ENCODE results near the gene ZNF835.
"Not testable (repeated sequence)": the region's sequence is repeated elsewhere in the genome, so short reads cannot be mapped to it uniquely, and the experiment has no call there.

The ZNF835 gene

DNA sequence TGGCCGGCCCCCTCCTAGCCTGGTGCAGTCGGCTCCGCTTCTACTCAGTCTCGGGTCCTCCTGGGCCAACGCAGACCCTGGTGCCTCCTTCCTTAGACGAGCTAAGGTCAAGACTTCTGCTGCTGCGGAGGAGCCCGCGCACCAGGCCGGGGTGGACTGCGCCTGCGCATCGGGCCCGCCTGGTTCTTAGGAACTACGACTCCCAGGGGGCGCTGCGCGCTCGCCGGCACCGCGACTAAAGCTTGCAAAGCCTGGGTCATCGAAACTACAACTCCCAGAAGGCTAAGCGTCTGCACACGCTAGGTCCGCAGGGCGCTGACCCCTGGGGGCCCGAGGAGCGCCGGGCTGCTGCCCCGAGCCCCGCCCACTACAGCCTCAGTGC, at the start of gene ZNF835:
ZNF835 (minus strand) TSS at position 145 of the 382 bp plus-strand sequence. CDS start 6,559 bp downstream, outside the sequence.
- peak; percentile 97 for DNase-seq

DNA sequence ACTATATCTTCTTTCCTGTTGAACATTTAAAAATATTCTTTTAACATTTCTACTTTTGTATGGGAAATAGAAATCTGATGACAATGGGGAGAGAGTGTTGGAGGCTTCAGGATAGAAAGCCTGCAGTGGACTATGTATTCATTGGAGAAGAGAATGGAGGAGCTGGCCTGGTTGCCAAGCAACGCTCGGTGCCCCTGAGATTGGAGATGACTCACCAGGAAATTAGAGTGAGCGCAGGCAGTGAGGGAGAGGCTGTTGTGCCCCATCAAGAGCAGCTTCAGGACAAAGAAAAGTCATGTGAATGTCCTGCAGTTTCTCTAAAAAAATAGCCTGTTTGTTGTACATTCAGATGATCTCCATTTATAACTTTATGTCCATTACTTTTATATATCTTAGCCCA, 48.7 kb upstream of the ZNF835 start:
- DNase-seq, result peak; percentile 75

DNA sequence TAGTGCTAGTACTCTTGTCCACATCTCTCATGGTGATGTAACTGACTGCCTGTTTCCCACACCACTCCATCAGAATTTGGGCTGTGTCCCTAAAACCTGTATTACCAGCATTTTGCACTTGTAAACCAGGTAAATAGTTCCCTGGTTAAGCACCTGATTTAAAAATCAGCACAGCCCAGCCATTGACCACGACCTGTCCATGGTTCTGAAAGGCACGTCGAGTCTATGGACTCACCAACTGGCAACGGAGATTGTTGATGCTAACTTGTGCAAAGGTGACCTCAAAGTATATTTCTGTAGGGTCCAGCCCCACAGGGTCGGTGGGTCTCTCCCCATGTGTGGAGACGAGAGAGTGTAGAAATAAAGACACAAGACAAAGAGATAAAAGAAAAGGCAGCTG, 46.7 kb upstream of the ZNF835 start:
- DNase-seq, result no peak

DNA sequence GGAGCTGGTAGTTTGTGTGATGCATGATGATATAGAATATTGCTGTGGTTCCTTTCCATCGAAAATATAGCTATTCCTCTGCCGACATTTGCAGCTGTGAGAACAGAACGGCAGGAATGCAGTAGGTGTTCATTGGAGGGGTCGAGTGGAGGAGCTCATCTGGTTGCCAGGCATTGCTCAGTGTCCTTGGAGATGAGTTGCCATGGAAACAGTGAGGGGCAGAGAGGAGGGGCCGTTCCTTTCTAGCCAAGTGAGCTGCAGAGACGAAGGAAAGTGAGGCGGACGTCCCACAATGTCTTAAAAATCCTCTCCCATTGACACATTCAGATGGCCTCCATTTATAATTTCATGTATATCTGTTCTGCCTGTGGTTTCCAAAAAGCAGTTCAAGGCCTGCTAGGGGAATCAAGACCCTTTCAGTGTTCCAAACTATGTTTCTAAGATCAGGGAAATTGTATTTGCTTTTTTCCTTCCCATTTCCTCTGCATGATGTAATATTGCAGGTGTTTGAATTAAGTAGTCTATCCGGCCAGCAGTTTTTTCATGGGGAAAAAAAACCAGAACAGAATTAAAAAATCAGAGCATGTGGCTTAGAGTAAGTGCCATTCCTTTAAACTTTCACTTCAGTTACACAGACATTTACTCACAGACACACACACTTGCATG, 41.2 kb upstream of the ZNF835 start:
- DNase-seq, result peak; percentile 75

DNA sequence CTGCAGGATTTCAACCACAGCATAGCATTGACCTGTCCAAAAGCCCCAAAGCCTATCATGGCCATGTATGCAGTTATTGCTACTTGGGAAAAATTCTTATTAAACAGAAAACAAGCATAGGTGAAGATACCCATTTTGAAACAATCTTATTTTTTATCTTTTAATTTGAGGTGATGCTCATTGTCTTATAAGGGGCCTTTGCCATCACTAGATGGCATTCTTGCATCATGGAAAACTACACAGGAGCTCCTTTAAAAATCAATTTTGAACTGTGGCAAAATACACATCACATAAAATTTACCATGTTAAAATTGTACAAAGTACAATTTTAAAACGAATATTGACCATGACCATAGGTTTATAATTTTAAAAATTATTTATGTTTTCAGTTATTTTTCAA, 38.9 kb upstream of the ZNF835 start:
- DNase-seq, result no peak

DNA sequence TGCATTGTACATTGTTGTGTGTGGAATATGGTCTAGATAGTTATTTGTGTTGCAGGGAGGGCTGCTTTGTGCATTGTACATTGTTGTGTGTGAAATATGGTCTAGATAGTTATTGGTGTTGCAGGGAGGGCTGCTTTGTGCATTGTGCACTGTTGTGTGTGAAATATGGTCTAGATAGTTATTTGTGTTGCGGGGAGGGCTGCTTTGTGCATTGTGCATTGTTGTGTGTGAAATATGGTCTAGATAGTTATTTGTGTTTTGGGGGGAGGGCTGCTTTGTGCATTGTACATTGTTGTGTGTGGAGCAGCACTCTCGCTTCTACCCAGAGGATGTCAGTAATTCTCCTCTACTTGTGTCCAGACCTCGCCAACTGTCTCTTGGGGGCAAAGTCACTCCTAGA, 36.3 kb upstream of the ZNF835 start:
- no peak for DNase-seq

DNA sequence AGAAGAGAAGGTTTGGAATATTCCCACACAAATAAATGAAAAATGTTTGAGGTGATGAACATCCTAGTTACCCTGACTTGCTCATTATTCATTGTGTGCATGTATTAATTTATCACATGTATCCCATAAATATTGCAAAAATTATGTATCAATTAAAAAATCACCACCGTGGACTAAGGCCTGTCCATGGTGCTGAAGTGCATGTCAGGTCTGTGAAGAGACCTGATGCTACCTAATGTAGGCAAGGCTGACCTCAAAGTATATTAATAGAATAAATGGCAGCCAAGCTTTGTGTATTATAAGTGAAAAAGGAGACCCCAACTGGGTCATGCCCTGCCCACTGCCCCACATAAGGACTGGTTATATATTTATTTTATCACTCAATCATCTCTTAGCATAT, 34.4 kb upstream of the ZNF835 start:
- no peak for DNase-seq

DNA sequence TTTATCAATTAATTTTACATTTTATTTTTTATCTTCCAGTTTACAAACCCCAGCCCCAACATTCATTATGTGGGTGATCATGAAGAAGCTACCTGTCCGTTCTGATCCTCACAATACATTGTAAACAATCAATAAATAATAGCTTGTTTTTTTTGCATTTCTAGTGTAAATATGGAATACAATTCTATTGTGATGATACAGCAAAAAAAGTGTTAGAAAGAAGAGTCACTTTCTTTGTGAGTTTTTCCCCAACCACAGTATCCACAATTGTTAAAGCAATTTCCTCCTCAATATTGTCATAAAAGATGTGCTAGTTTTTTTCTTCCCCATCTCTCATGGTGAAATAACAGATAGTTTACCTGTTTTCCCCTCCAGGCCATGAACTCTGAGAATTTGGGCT, 30.3 kb upstream of the ZNF835 start:
- no peak for DNase-seq

DNA sequence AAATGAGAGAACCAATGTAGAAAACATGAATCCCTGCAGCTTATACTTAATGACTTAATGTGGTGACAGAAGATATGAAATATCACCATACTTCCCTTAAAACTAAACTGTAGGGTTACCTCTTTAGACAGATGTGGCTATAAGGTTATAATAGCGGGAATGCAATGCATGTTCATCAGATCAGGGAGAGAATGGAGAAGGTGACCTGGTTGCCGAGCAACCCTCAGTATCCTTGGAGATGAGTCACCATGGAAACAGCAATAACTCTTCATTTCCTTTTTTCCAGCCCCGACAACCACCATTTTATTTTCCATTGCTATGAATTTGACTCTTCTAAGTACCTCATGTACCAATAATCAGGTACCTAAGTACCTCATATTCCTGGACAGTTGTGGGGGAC, 28.0 kb upstream of the ZNF835 start:
- DNase-seq, result no peak

DNA sequence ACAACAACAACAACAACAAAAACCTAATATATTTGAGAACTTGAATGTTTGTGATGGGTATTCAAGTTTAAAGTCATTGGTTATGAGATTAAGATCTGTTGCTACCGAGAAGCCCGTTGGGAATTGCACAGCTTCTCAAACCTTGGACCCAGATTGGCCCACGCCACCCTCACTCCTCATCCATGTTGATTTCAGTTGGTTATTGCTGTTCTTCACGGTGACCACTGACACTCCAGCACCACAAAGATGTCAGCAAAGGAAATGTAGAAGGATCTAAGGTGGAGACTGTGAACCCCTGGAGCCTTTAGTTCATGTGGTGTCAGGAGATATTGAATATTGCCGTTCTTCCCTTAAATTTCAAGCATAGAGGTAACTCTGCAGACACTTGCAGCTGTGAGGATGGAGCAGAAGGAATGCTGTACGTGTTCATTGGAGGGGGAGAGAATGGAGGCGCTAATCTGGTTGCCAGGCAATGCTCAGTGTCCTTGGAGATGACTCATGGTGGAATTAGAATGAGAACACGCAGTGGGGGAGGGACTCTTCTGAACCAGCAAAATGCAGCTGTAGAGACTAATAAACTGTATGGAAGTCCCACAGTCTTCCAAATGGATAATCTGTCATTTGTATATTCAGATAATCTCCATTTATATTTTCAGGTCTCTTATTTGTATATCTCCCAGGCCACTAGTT, 20.8 kb upstream of the ZNF835 start:
- no peak for DNase-seq

DNA sequence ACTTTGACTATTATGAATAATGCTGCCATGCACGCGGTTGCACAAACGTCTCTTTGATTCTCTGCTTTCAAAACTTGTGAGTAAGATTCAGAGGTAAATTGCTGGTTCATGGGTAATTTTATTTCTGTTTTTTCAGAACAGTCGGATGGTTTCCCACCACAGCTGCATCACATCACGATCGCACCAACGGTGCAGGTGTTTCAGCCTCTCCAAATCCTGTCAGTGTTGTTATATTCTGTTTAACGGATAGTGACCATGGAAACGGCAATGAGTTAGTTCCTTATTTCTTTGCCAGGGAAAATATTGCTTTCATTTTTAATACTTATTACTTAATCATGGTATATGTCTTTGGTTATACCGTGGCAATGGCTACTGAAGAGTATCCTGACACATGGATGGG, 19.1 kb upstream of the ZNF835 start:
- no peak for DNase-seq

DNA sequence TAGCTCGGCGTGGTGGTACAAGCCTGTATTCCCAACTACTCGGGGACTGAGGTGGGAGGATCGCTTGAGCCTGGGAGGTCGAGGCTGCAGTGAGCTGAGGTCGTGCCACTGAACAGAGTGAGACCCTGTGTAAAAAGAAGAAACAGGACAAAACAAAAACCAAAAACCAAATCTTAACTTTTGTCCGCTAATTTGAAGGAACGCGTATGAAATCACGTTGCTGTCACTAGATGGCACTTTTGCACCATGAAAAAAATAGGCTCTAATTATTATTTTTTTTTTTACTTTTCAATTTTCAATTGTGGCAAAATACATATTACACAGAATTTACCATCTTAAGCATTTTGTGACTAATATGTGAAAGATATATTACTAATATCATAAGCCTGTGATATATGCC, 17.6 kb upstream of the ZNF835 start:
- DNase-seq, result no peak

DNA sequence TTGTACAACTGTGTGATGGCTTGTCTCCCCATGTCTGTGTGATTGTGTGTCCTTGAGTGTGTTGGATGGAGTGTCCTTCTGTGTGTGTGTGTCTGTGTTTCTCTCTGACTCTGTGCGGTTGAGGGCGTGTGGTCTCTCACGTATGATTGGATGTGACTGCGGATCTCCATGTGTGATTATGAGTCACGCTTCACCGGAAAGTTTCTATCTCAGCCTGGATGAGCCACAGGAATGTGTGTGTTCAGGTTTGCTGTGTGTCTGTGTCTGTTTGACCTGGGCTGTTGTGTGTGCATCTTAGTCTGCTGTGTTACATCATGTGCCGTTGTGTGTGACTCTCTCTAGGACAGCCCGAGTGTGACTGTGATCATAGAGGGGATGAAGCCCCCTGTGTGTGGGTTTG, 15.5 kb upstream of the ZNF835 start:
- no peak for DNase-seq

DNA sequence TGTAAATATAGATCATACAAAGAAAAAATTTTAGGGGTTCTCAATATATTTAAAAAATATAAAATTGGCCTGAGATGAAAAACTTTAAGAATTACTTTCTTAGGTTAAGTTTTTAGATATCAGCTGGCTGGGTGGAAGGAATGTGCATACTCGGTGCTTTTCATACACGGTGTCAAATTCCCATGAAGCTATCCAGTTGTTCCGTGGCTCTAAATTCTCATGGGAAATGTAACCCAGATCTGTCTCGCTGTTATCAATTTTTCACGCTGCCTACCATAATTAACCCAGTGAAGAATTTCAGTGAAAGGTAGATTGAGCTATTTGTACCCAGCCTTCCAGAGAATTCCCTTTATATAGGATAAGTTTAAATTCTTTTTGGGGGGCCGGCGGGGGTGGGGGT, 11.6 kb upstream of the ZNF835 start:
- no peak for DNase-seq

DNA sequence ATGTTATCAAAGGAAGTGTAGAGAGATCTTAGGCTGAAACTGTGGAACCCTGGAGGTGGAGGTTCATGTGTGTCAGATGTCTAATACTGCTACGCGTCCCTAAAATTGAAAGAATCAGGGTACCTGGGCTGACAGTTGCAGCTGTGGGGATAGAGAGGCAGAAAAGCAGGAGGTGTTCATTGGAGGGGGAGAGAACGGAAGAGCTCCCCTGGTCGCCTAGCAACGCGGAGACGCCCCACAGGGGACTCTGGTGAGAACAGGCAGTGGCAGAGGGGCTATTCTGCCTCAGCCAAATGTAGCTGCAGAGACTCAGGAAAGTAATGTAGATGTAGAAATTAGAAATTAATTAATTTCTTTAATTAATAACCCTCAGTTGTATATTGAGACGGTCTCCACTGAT, 10.1 kb upstream of the ZNF835 start:
- no peak for DNase-seq

DNA sequence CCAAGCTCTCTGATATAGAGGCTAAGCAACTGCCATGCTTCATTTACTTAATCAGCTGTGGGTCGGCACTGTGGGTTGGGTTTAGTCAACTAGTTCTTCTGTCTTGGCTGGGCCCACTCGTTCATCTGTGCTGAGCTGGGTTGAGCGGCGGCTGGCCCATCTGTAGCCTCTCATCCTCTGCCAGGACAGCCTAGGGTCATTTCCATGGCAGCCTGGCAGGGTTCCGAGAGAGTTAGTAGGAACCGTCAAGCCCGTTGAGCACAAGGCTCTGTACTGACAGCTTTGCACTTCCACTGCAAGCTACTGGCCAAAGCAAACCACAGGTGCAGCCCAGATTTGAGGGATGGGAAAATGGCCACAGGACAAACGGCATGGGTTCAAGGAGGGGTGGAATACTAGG, 6.6 kb upstream of the ZNF835 start:
- no peak for DNase-seq

DNA sequence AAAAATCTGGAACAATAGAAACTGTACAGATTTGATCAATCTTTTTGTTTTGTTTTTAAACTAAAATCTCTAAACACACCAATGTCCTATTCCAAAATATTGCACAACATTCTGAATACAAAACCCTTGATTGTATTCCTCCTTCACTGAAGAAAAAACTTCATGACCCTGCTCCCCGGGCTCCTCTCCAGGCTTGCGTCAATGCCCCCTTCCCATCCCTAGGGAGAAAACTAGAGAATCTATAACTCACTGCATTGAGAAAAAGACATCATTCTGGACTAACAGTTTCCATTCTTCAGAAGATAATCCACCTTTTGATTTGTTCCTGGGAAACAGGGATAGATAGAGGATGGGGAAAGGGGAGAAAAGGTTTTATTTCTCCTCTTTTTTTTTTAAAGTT, 1.1 kb upstream of the ZNF835 start:
- DNase-seq, result not testable (repeated sequence)

DNA sequence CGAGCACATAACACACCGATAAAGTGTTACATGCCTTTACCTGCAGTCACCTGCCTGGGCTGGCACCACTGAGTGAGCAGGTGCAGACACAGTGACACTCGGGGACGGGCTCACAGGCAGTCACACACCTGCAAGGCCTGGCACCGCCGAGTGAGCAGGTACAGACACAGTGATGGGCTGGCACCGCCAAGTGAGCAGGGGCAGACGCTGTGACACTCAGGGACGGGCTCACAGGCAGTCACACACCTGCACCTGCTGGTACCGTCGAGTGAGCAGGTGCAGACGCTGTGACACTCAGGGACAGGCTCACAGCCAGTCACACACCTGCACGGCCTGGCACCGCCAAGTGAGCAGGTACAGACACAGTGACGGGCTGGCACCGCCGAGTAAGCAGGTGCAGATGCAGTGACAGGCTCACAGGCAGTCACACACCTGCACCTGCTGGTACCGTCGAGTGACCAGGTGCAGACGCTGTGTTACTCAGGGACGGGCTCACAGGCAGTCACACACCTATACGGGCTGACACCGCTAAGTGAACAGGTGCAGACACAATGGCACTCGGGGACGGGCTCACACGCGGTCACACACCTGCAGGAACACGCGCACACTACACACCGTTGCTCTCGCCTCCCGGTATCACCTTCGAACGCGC, 470 bp downstream of the ZNF835 start:
- no peak for DNase-seq

DNA sequence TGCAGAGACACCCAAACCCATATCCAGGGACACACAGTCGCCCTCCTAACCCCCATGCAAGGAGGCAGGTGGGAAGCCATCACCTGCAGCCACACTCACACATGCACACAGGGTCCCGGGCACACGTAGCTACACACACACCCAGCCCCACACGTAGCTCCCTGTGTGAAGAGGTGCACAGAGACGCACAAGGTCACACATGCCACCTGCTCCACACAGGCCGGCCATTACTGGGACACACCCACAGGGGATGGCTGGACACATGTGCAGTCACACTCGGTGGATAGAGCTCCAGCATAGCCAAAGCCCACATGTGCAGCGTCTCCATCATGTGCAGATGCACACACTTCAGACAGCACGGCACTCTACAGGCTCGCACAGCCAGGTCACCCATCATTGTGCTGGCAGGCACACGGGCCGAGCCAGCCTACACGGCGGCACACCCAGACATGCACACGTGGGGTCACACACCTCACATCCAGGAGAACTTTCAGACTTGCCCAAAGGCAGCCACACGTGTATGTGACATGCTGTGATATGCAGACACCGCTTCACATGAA, 1.1 kb downstream of the ZNF835 start:
- no peak for DNase-seq

DNA sequence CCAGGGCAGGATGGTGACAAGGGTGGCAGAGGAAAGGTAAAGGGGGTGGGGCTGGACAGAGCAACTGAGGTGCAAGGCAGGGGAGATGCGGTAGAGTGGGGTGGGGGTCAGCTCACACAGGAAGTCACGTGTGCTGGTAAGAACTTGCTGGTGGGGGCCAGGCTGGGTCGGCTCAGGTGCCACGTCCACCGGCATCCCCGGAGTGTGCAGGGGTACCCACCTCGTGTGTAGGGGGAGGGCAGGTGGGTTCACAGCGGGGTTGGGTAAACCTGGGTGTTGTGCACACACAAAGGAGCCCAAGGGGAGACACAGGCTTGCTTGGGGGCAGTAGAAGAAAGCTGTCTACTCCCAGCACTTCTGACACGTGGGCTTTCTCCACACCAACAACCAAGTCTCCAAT, 2.9 kb downstream of the ZNF835 start:
- no peak for DNase-seq

DNA sequence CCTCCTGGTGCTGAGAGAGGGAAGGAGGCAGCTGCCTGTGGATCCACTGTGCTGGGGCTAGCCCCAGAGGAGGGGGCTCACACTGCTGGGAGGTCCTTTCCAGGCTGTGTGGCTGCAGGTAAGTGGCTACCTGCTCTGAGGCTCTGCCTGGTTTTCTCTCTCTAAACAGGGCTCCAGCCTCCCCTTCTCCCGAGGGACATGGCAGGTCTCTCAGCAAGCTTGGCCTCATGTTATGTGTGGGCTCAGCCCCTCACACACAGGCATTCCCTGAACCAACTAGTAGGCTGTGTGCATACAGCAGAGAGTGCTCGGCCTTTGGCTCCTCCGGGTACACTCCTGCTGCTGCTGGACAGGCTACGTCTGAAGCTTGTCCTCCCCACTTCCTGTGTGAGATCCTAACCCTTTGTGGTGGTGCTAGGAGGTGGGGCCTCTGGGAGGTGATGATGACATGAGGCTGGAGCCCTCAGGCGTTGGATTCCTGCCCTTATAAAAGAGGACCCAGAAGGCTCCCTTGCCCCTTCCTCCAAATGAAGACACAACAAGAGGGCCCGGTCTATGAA, 4.2 kb downstream of the ZNF835 start:
- DNase-seq, result no peak

DNA sequence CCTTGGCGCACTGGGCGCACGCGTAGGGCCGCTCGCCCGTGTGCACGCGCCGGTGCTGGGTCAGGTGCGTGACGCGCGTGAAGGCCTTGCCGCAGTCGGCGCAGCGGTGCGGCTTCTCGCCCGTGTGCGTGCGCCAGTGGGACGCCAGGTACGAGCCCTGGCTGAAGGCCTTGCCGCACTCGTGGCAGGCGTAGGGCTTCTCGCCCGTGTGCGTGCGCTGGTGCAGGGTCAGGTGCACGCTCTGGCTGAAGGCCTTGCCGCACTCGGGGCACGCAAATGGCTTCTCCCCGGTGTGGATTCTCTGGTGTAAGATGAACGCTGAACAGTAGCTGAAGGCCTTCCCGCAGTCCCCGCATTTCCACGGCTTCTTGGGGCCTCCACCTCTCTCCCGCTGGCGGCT, 7.0 kb downstream of the ZNF835 start:
- no peak for DNase-seq

DNA sequence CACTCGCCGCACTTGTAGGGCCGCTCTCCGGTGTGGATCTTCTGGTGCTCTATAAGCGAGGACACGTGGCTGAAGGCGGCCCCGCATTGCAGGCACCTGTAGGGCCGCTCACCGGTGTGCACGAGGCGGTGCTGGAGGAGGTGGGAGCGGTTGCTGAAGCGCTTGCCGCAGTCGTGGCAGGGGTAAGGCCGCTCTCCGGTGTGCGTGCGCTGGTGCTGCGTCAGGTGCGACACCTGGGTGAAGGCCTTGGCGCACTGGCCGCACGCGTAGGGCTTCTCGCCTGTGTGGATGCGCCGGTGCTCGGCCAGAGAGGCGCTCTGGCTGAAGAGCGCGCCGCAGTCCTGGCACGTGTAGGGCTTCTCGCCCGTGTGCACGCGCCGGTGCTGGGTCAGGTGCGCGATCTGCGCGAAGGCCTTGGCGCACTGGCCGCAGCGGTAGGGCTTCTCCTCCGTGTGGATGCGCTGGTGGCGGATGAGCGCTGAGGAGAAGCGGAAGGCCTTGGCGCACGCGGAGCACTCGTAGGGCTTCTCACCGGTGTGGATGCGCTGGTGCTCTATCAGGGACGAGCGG, 7.5 kb downstream of the ZNF835 start:
- DNase-seq, result no peak
